ENCODE data around the gene SCRN1. TPM values are rescaled to one million over a fixed set of nuclear protein-coding genes. Genes with fewer than 3 reads are reported as not detected.

Gene SCRN1
- total and polyA plus RNA-seq, 2 of the 4 experiments (the other 2 are of a cell fraction): 57.1 to 124 TPM

DNA sequence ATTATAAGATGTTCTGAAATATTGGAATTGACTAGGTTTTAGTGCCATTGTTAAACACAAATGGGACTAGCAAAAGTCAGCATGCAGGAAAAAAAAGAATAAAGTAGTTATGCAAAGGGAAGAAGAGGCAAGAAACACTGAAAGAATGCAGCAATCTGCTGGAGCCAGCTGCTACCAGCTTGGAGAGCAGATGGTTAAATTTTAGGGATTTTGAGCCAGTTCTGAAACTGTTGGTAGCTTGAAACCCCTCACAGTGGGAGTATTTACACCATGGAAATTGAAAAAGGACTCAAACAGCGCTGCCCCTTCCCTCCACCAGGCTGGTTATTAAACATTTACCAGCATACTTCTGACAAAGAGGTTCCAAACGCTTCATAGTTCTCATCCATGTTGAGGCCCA is 41.0 kb downstream of the SCRN1 start:
- H3K4me1 ChIP-seq (ENCODE audit: control insufficient read depth, insufficient read depth, low read length): peaks cover 4% of the 10 kb centered on the region; the same call in 1 of the 2 replicates
- CTCF ChIA-PET: no interaction called here
- POLR2A ChIA-PET (ENCODE audit: unreplicated experiment): no interaction called here
- BruUV-seq (replicated peaks): no TSS peak
- H3K9me3 ChIP-seq (ENCODE audit: control insufficient read depth, insufficient read depth, low read length): no peaks in the 10 kb centered on the region
- H4K20me1 ChIP-seq (ENCODE audit: insufficient read depth, low read length): peaks cover 14% of the 10 kb centered on the region; the same call in 1 of the 2 replicates
- no peak overlapping the region for H4K5ac ChIP-seq (ENCODE audit: low read depth, low read length)
- no peak overlapping the region for H3K14ac ChIP-seq (replicated peaks; ENCODE audit: low read depth, low read length)
- H3K79me1 ChIP-seq (ENCODE audit: low read depth in 1 of 2, low read length in 2 of 2): peaks cover 14 to 60% of the 10 kb centered on the region in 2 experiments; a peak in 3 of 4 replicates
- ATAC-seq (ENCODE audit: low read depth) (no peak), DNase-seq (no peak)
- no peak overlapping the region for H2AFZ ChIP-seq (replicated peaks; ENCODE audit: low read length, poor library complexity)
- H2BK5ac ChIP-seq (ENCODE audit: low read depth, low read length, poor library complexity, severe bottlenecking): no peak overlapping the region
- no peak overlapping the region for H3K9ac ChIP-seq (ENCODE audit: low read depth, low read length)
- H4K8ac ChIP-seq (ENCODE audit: low read depth in 2 of 2, low read length in 2 of 2): no peak overlapping the region
- H3K36me3 ChIP-seq (ENCODE audit: control insufficient read depth, insufficient read depth, low read length): peaks cover 67% of the 10 kb centered on the region
- H3K4me2 ChIP-seq (ENCODE audit: low read depth, low read length): no peak overlapping the region
- no peak overlapping the region for H3K23ac ChIP-seq (ENCODE audit: low read depth, low read length)
- in situ Hi-C loops (cut with MboI; ENCODE audit: low sequenced_read_pairs): no loop called here
- no peak overlapping the region for H3K4ac ChIP-seq (ENCODE audit: low read depth, low read length)
- H2BK120ac ChIP-seq (ENCODE audit: low read depth, low read length): no peak overlapping the region
- no peak overlapping the region for H2AK5ac ChIP-seq (ENCODE audit: low read depth, low read length)
- H3K27me3 ChIP-seq (ENCODE audit: control insufficient read depth, insufficient read depth, low read length): no peaks in the 10 kb centered on the region
- no peak overlapping the region for H2BK15ac ChIP-seq (ENCODE audit: low read depth, low read length)
- 100% methylated on average over 2 of the region's 2 CpGs; no CpG with 5 or more reads in 1 of the 2 experiments for WGBS, 2 experiments (ENCODE audit: extremely low coverage in 2 of 2, insufficient read length in 1 of 2)
- dilution Hi-C loops (cut with HindIII; ENCODE audit: low sequenced_read_pairs, unreplicated experiment): no loop called here
- TF ChIP-seq FOS (IDR thresholded peaks at IDR 0.05; ENCODE audit: low read depth, low read length) (no peak), RFX5 (IDR thresholded peaks at IDR 0.05; ENCODE audit: low read depth, low read length) (no peak), MAZ (IDR thresholded peaks at IDR 0.05; ENCODE audit: borderline replicate concordance, low read depth, low read length) (no peak), RCOR1 (IDR thresholded peaks at IDR 0.05; ENCODE audit: insufficient replicate concordance, low read length) (no peak), POLR2A (IDR thresholded peaks at IDR 0.05; ENCODE audit: low read depth, low read length) (no peak), RAD21 (IDR thresholded peaks at IDR 0.05; ENCODE audit: low read length) (no peak), BHLHE40 (IDR thresholded peaks at IDR 0.05; ENCODE audit: low read depth, low read length) (no peak), MXI1 (IDR thresholded peaks at IDR 0.05; ENCODE audit: borderline replicate concordance, low read depth, low read length) (no peak), MAFK (IDR thresholded peaks at IDR 0.05; ENCODE audit: low read depth, low read length) (no peak), SMC3 (IDR thresholded peaks at IDR 0.05; ENCODE audit: low read depth, low read length) (no peak), CHD1 (IDR thresholded peaks at IDR 0.05; ENCODE audit: low read depth, low read length) (no peak), CEBPB (IDR thresholded peaks at IDR 0.05; ENCODE audit: low read depth, low read length) (no peak), NFE2L2 (IDR thresholded peaks at IDR 0.05; ENCODE audit: low read depth, low read length) (no peak)
- TF ChIP-seq, protein P1, sequence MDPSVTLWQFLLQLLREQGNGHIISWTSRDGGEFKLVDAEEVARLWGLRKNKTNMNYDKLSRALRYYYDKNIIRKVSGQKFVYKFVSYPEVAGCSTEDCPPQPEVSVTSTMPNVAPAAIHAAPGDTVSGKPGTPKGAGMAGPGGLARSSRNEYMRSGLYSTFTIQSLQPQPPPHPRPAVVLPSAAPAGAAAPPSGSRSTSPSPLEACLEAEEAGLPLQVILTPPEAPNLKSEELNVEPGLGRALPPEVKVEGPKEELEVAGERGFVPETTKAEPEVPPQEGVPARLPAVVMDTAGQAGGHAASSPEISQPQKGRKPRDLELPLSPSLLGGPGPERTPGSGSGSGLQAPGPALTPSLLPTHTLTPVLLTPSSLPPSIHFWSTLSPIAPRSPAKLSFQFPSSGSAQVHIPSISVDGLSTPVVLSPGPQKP (IDR thresholded peaks at IDR 0.05; ENCODE audit: borderline replicate concordance, low read depth, low read length): no peak
- TF ChIP-seq, protein P2, sequence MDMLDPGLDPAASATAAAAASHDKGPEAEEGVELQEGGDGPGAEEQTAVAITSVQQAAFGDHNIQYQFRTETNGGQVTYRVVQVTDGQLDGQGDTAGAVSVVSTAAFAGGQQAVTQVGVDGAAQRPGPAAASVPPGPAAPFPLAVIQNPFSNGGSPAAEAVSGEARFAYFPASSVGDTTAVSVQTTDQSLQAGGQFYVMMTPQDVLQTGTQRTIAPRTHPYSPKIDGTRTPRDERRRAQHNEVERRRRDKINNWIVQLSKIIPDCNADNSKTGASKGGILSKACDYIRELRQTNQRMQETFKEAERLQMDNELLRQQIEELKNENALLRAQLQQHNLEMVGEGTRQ (IDR thresholded peaks at IDR 0.05; ENCODE audit: low read depth, low read length): no peak
- intact Hi-C loops (cut with micrococcal nuclease): loop anchor here (5.0 kb wide), 1 partner anchor 79 kb away; the partner anchor contains the start of genes FKBP14 and PLEKHA8
- H2BK20ac ChIP-seq (ENCODE audit: low read depth, low read length): no peak overlapping the region
- H3K56ac ChIP-seq (ENCODE audit: extremely low read depth, insufficient read depth, low read length): no peak overlapping the region
- no peak overlapping the region for H4K91ac ChIP-seq (ENCODE audit: insufficient read depth, low read depth, low read length)
- H3K18ac ChIP-seq (ENCODE audit: low read depth, low read length): no peak overlapping the region
- H2AK9ac ChIP-seq (replicated peaks; ENCODE audit: low read depth, low read length, poor library complexity): no peak overlapping the region
- H3K27ac ChIP-seq (ENCODE audit: insufficient read depth, low read length): no peak overlapping the region
- peaks cover 6% of the 10 kb centered on the region for H3K9me1 ChIP-seq (ENCODE audit: insufficient read depth, low read length)
- H3K4me3 ChIP-seq (ENCODE audit: insufficient read depth, low read depth, low read length): no peak overlapping the region

Measured in IMR-90 (cell line).